OCI-LY7 (cell line): ENCODE results near the gene STK33.

ENCODE experiments used
- CTCF ChIP-seq: fragments of 200-600 bp; sonication (generic); conservative IDR thresholded peaks from 2 replicates; pipeline ENCODE4 v1.5.1; 2014; ENCODE audit warnings: mild to moderate bottlenecking, antibody characterized with exemption, low read length, moderate library complexity, mixed read lengths
- EZH2phosphoT487 ChIP-seq: fragments of 200-600 bp; sonication (generic); IDR thresholded peaks from 2 replicates; pipeline ENCODE4 v1.6.1; 2018; ENCODE audit warnings: low read depth, borderline replicate concordance, mild to moderate bottlenecking, mixed run types, antibody characterized with exemption, low read length, moderate library complexity, mixed read lengths

GRCh38 chr11:8346157-8346755 lies 247.8 kb downstream of the STK33 start:
- no peak for TF ChIP-seq CTCF
- no peak for TF ChIP-seq EZH2phosphoT487
